SK-N-SH treated with all-trans-retinoic acid at 6 μM for 48 hours (cell line): Measurements from ENCODE around the gene ATP11C.
"Not testable (repeated sequence)": the region's sequence is repeated elsewhere in the genome, so short reads cannot be mapped to it uniquely, and the experiment has no call there.

Source experiments
- ARNTL ChIP-seq: fragments of 450-650 bp; formaldehyde crosslinking; IDR thresholded peaks from 2 replicates; pipeline ENCODE4 v1.5.0; 2020; ENCODE audit warnings: low read depth, mild to moderate bottlenecking, moderate library complexity, borderline replicate concordance
- BACH2 ChIP-seq: fragments of 250-450 bp; sonication (Bioruptor Pico); IDR thresholded peaks from 2 replicates; pipeline ENCODE4 v1.9.0; 2021; ENCODE audit warnings: mild to moderate bottlenecking, borderline replicate concordance
- ISL1 ChIP-seq: fragments of 250-450 bp; sonication (Bioruptor Pico); IDR thresholded peaks from 2 replicates; pipeline ENCODE4 v2.1.2; 2022; ENCODE audit warnings: mild to moderate bottlenecking, moderate library complexity
- OSR1 ChIP-seq: fragments of 250-450 bp; sonication (Bioruptor Pico); IDR thresholded peaks from 2 replicates; pipeline ENCODE4 v1.8.0; 2022; ENCODE audit warnings: moderate library complexity, mild to moderate bottlenecking, inconsistent platforms
- RARB ChIP-seq: fragments of 250-450 bp; sonication (Bioruptor Pico); IDR thresholded peaks from 2 replicates; pipeline ENCODE4 v1.8.0; 2021; ENCODE audit warnings: mild to moderate bottlenecking, moderate library complexity
- SNAI2 ChIP-seq: fragments of 250-450 bp; sonication (Bioruptor Pico); IDR thresholded peaks from 2 replicates; pipeline ENCODE4 v1.5.0; 2020; ENCODE audit warnings: mild to moderate bottlenecking, moderate library complexity
- TOX ChIP-seq: fragments of 250-450 bp; sonication (Bioruptor Pico); IDR thresholded peaks from 2 replicates; pipeline ENCODE4 v1.8.0; 2021; ENCODE audit warnings: mild to moderate bottlenecking, moderate library complexity, borderline replicate concordance
- ZFP3 ChIP-seq: fragments of 250-450 bp; sonication (Bioruptor Pico); IDR thresholded peaks from 2 replicates; pipeline ENCODE4 v1.5.0; 2020; ENCODE audit warnings: mild to moderate bottlenecking, moderate library complexity
- ZFP30 ChIP-seq: fragments of 450-650 bp; formaldehyde crosslinking; IDR thresholded peaks from 2 replicates; pipeline ENCODE4 v1.5.0; 2022; ENCODE audit warnings: mild to moderate bottlenecking, moderate library complexity
- TF ChIP-seq, protein P1 (sequence below): fragments of 250-450 bp; sonication (Bioruptor Pico); IDR thresholded peaks from 2 replicates; pipeline ENCODE4 v1.5.1; 2020; ENCODE audit warnings: low read depth, mild to moderate bottlenecking, moderate library complexity
- TF ChIP-seq, protein P2 (sequence below): fragments of 250-450 bp; sonication (Bioruptor Pico); IDR thresholded peaks from 2 replicates; pipeline ENCODE4 v1.8.0; 2021; ENCODE audit warnings: low read depth, mild to moderate bottlenecking, moderate library complexity, borderline replicate concordance
- TF ChIP-seq, protein P3 (sequence below): fragments of 250-450 bp; sonication (Bioruptor Pico); IDR thresholded peaks from 2 replicates; pipeline ENCODE4 v1.8.0; 2020; ENCODE audit warnings: mild to moderate bottlenecking, moderate library complexity, borderline replicate concordance
- TF ChIP-seq, protein P4 (sequence below): fragments of 250-450 bp; sonication (Bioruptor Pico); IDR thresholded peaks from 2 replicates; pipeline ENCODE4 v1.5.0; 2020; ENCODE audit warnings: mild to moderate bottlenecking, moderate library complexity

DNA sequence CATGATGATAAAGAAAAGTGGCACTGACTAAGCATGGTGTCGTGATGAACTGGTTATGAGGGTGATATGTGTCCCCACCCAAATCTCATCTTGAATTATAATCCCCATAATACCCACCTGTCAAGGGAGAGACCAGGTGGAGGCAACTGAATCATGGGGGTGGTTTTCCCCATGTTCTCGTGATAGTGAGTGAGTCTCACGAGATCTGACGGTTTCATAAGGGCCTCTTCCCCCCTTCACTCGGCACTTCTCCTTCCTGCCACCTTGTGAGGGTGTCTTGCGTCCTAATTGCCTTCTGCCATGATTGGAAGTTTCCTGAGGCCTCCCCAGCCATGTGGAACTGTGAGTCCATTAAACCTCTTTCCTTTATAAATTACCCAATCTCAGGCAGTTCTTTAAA lies 11.7 kb downstream of the ATP11C start:
- TF ChIP-seq, protein P1, sequence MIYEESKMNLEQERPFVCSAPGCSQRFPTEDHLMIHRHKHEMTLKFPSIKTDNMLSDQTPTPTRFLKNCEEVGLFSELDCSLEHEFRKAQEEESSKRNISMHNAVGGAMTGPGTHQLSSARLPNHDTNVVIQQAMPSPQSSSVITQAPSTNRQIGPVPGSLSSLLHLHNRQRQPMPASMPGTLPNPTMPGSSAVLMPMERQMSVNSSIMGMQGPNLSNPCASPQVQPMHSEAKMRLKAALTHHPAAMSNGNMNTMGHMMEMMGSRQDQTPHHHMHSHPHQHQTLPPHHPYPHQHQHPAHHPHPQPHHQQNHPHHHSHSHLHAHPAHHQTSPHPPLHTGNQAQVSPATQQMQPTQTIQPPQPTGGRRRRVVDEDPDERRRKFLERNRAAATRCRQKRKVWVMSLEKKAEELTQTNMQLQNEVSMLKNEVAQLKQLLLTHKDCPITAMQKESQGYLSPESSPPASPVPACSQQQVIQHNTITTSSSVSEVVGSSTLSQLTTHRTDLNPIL (CRISPR knock-in tag), result not testable (repeated sequence)
- not testable (repeated sequence) for TF ChIP-seq ISL1; ZFP30 (CRISPR knock-in tag); SNAI2 (CRISPR knock-in tag); BACH2 (CRISPR knock-in tag); OSR1 (CRISPR knock-in tag); TOX; RARB; ARNTL (CRISPR knock-in tag); ZFP3 (CRISPR knock-in tag)
- TF ChIP-seq, protein P2, sequence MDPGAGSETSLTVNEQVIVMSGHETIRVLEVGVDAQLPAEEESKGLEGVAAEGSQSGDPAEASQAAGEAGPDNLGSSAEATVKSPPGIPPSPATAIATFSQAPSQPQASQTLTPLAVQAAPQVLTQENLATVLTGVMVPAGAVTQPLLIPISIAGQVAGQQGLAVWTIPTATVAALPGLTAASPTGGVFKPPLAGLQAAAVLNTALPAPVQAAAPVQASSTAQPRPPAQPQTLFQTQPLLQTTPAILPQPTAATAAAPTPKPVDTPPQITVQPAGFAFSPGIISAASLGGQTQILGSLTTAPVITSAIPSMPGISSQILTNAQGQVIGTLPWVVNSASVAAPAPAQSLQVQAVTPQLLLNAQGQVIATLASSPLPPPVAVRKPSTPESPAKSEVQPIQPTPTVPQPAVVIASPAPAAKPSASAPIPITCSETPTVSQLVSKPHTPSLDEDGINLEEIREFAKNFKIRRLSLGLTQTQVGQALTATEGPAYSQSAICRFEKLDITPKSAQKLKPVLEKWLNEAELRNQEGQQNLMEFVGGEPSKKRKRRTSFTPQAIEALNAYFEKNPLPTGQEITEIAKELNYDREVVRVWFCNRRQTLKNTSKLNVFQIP (CRISPR knock-in tag), result not testable (repeated sequence)
- TF ChIP-seq, protein P3, sequence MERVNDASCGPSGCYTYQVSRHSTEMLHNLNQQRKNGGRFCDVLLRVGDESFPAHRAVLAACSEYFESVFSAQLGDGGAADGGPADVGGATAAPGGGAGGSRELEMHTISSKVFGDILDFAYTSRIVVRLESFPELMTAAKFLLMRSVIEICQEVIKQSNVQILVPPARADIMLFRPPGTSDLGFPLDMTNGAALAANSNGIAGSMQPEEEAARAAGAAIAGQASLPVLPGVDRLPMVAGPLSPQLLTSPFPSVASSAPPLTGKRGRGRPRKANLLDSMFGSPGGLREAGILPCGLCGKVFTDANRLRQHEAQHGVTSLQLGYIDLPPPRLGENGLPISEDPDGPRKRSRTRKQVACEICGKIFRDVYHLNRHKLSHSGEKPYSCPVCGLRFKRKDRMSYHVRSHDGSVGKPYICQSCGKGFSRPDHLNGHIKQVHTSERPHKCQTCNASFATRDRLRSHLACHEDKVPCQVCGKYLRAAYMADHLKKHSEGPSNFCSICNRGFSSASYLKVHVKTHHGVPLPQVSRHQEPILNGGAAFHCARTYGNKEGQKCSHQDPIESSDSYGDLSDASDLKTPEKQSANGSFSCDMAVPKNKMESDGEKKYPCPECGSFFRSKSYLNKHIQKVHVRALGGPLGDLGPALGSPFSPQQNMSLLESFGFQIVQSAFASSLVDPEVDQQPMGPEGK, result not testable (repeated sequence)
- TF ChIP-seq, protein P4, sequence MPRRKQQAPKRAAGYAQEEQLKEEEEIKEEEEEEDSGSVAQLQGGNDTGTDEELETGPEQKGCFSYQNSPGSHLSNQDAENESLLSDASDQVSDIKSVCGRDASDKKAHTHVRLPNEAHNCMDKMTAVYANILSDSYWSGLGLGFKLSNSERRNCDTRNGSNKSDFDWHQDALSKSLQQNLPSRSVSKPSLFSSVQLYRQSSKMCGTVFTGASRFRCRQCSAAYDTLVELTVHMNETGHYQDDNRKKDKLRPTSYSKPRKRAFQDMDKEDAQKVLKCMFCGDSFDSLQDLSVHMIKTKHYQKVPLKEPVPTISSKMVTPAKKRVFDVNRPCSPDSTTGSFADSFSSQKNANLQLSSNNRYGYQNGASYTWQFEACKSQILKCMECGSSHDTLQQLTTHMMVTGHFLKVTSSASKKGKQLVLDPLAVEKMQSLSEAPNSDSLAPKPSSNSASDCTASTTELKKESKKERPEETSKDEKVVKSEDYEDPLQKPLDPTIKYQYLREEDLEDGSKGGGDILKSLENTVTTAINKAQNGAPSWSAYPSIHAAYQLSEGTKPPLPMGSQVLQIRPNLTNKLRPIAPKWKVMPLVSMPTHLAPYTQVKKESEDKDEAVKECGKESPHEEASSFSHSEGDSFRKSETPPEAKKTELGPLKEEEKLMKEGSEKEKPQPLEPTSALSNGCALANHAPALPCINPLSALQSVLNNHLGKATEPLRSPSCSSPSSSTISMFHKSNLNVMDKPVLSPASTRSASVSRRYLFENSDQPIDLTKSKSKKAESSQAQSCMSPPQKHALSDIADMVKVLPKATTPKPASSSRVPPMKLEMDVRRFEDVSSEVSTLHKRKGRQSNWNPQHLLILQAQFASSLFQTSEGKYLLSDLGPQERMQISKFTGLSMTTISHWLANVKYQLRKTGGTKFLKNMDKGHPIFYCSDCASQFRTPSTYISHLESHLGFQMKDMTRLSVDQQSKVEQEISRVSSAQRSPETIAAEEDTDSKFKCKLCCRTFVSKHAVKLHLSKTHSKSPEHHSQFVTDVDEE, result not testable (repeated sequence)
